GM21360 (cell line): ENCODE results near the gene RABGAP1L.

Source experiments
- ATAC-seq: cut with Tn5 transposase; IDR thresholded peaks from one replicate; pipeline ENCODE4 v1.9.1; 2021; ENCODE audit warnings: mild to moderate bottlenecking, moderate library complexity; ENCODE audit not compliant: unreplicated experiment

RABGAP1L gene

GRCh38 chr1:174194461-174194860 lies 35.1 kb downstream of the RABGAP1L start:
- no peak for ATAC-seq

DNA sequence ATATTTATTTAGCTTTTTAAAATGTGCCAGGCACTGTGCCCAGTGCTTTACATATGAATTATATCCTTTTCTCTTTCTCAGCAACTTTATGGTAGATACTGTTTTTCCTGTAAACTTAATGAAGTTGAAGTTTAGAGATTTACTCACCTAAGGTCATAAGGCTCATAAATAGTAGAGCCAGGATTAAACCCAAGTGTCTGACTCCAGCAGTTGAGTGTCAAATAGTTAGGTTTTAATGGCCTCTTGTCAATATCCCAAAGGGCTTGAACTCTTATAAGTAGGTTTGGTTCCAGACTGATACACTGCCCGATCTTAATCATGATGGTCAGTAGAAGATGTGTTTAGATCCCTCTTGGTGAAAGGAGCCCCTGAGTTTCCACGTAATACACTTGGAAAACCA lies 37.8 kb downstream of the RABGAP1L start:
- ATAC-seq: no peak

DNA sequence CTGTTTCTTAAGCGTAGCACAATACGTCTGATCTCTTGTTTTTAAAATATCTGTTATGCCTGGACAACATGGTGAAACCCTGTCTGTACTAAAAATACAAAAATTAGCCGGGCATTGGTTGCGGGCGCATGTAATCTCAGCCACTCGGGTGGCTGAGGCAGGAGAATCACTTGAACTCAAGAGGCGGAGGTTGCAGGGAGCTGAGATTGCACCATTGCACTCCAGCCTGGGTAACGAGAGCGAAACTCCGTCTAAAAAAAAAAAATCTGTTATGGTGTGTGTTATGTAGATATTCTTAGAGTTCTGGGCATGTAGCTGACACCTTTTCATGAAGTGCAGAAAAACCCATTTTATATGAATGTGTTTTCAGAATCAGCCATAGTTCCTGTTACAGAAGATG lies 38.2 kb downstream of the RABGAP1L start:
- ATAC-seq: no peak

GRCh38 chr1:174198202-174198601 lies 38.9 kb downstream of the RABGAP1L start:
- no peak for ATAC-seq

- ATAC-seq: no peak
Measured at GRCh38 chr1:174200746-174201145, 41.4 kb downstream of the RABGAP1L start.

DNA sequence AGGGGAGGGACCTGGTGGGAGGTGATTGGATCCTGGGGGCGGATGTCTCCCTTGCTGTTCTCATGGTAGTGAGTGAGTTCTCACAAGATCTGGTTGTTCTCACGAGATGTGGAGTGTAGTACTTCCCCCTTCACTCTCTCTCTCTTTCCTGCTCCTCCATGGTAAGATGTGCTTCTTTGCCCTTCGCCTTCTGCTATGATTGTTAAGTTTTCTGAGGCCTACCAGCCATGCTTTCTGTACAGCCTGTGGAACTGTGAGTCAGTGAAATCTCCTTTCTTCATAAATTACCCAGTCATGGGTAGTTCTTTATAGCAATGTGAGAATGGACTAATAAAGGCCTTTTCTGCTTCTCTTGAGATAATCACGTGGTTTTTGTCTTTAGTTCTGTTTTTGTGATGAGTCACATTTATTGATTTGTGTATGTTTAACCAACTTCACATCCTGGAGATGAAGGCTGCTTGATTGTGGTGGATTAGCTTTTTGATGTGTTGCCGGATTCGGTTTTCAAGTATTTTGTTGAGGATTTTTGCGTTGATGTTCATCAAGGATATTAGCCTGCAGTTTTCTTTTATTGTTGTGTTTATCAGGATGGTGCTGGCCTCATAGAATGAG lies 45.5 kb downstream of the RABGAP1L start:
- no peak for ATAC-seq

GRCh38 chr1:174206148-174206836 lies 47.0 kb downstream of the RABGAP1L start:
- ATAC-seq: no peak

DNA sequence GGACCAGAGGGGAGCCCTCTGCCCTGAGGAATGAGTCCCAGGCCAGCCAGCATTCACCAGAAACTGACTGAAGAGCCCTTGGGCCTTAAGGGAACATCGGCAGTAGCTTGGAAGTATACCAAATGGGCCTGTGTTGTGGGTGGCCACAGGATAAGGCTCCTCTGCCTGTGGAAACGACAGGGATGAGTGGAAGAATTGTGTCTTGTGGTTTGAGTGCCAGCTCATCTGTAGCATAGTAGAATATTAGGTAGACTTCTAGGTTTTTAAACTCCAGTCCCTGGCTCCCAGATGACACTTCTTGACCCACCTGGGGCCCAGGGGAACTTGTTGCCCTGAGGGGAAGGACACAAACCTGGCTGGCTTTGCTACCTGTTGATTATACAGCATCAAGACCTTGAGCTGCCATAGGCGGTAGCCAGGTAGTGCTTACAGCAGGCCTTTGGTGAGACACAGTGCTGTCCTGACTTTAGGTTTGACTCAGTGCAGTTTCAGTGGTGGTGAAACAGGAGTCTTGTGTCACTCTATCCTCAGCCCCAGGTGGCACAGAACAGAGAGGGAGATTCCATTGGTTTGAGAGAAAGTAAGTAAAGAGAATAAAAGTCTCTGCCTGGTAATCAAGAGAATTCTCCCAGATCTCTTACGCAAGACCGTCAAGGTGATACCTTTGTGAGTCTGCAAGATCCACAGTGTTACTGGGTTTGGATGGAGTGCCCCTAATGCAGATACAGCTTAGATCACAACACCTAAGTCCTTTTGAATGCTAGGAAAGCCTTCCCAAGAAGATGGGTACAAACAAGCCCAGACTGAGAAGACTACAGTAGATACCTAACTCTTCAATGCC lies 50.2 kb downstream of the RABGAP1L start:
- peak; percentile 75 for ATAC-seq

GRCh38 chr1:174211486-174211885 lies 52.2 kb downstream of the RABGAP1L start:
- ATAC-seq: no peak

GRCh38 chr1:174215766-174216165 lies 56.4 kb downstream of the RABGAP1L start:
- ATAC-seq: no peak

GRCh38 chr1:174217248-174217647 lies 57.9 kb downstream of the RABGAP1L start:
- ATAC-seq: no peak

- ATAC-seq: no peak
Measured at GRCh38 chr1:174217787-174218574, 58.7 kb downstream of the RABGAP1L start.

GRCh38 chr1:174218983-174219382 lies 59.7 kb downstream of the RABGAP1L start:
- ATAC-seq: no peak

DNA sequence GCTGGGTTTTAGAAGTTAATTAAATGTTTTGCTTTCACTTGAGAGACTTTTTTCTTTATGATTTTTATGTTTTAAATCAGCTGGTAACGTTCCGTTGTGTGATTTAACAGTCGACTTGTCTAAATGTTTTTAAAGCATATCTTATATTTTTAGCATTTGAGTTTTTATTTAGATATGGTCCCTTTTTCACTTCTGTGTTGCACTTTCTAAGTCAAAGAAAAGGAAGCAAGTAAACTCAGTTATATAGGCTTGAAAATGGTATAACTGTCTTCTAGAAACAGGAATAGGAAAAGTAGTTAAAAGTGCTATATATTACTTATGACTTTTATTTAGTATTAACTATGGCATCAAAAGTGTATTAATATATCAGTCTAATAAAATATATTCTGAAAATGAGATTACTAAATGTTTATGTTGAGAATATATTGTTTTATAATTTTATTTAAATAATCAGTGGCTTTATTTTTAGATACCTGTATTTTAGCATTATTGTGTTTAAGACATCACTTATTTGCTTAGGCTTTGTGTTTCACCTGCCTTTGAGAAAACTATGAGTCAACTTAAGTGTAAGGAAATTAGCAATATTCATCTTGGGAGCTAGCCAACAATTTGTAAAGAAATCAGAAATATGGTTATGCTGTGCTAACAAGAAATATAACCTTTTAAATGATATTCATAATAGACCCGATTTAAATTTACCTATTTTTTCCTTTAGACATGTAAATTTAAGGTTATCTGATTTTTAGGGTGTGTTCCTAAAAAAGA lies 60.5 kb downstream of the RABGAP1L start:
- ATAC-seq: no peak

- no peak for ATAC-seq
Measured at GRCh38 chr1:174221681-174222080, 62.4 kb downstream of the RABGAP1L start.

- ATAC-seq: no peak
Measured at GRCh38 chr1:174222166-174222949, 63.0 kb downstream of the RABGAP1L start.

GRCh38 chr1:174224641-174225040 lies 65.3 kb downstream of the RABGAP1L start:
- no peak for ATAC-seq

- no peak for ATAC-seq
Measured at GRCh38 chr1:174225499-174226204, 66.3 kb downstream of the RABGAP1L start.

GRCh38 chr1:174230399-174230798 lies 71.1 kb downstream of the RABGAP1L start:
- no peak for ATAC-seq
